Breast epithelium (tissue), 4 donors: ENCODE results near the gene CCDC30. TPM values are rescaled to one million over a fixed set of nuclear protein-coding genes. Genes with fewer than 3 reads are reported as not detected.

Source experiments
- DNase-seq, 2 donors: peaks; one replicate each; pipeline ENCODE4 v3.0.0-alpha.2; 2019; ENCODE audit warnings: low spot score in 2 of 2
- H3K27ac ChIP-seq, 2 donors: fragments of 200-600 bp; sonication (generic) in 1 of 2; one replicate each; pipeline ENCODE4 v1.5.1; 2016 to 2019; ENCODE audit warnings: mild to moderate bottlenecking in 1 of 2
- H3K27me3 ChIP-seq, 2 donors: fragments of 200-600 bp; sonication (generic) in 1 of 2; one replicate each; pipeline versions ENCODE4 v1.5.1 to v1.6.0; 2017 to 2019; ENCODE audit warnings: control low read depth in 1 of 2, mild to moderate bottlenecking in 1 of 2
- H3K36me3 ChIP-seq: fragments of 200-600 bp; one replicate; pipeline ENCODE4 v1.5.1; 2019
- H3K4me1 ChIP-seq, 2 donors: fragments of 200-600 bp; sonication (generic); one replicate each; pipeline ENCODE4 v1.5.1; 2016 to 2019; ENCODE audit warnings: control low read depth in 1 of 2
- H3K4me3 ChIP-seq, 3 donors: fragments of 200-600 bp; sonication (generic); 1 replicate in 2 of 3; 2 replicates in 1 of 3; pipeline ENCODE4 v1.5.1; 2016 to 2019; ENCODE audit warnings: mild to moderate bottlenecking in 3 of 3, moderate library complexity in 2 of 3
- H3K9me3 ChIP-seq, 2 donors: fragments of 200-600 bp; sonication (generic) in 1 of 2; one replicate each; pipeline ENCODE4 v1.5.1; 2016 to 2019; ENCODE audit warnings: control low read depth in 1 of 2
- POLR2A ChIP-seq: fragments of 450-650 bp; IDR thresholded peaks from one replicate; pipeline ENCODE4 v1.6.1; 2016; ENCODE audit warnings: antibody characterized with exemption, mild to moderate bottlenecking, moderate library complexity
- POLR2AphosphoS5 ChIP-seq, 3 donors: sonication (generic); formaldehyde crosslinking; IDR thresholded peaks; one replicate each; pipeline ENCODE4 v1.6.1; 2017; ENCODE audit warnings: antibody characterized with exemption in 3 of 3
- intact Hi-C: fragments of 100-400 bp; cut with DNase I; formaldehyde crosslinking; loops from one replicate; pipeline ENCODE4 v1.15.1; 2023; ENCODE audit warnings: low total_unique reads
- total RNA-seq, 3 donors: library from RNA; depleted of rRNA; stranded (reverse); fragments of >200 nt; gene quantifications; one replicate each; pipeline ENCODE4 v1.1.0, GENCODE V29; 2016
- TF ChIP-seq, protein P1 (sequence below), 3 donors: fragments of 450-650 bp; IDR thresholded peaks; one replicate each; pipeline ENCODE4 v1.5.1; 2016 to 2017; ENCODE audit warnings: antibody characterized with exemption in 3 of 3, mild to moderate bottlenecking in 3 of 3, moderate library complexity in 3 of 3

The CCDC30 gene
- total RNA-seq, 3 donors from 2014 or later, result 3.4 to 15.4 (median 14.0) TPM

DNA sequence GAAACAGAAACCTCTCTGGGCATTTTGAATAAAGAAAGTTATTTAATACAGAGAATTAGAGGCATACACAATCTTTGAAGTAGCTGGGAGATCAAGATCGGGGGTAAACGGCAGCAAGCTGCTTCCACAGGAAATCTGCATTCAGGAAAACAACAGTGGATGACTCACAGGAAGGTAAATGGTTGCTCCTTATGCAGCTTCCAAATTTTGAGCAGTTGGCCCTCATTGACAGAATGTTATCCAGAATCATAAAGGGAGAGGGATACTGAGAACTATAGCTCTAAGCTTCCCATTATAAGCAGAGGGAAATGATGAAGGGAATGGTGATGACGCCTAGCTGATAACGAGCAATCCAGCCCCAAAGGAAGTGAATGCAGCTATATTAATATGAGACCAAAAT is 35.8 kb upstream of the CCDC30 start:
- DNase-seq, result no peak
- intact Hi-C loops, result no loop called here
- H3K27me3 ChIP-seq, result no peaks in the 10 kb centered on the region

DNA sequence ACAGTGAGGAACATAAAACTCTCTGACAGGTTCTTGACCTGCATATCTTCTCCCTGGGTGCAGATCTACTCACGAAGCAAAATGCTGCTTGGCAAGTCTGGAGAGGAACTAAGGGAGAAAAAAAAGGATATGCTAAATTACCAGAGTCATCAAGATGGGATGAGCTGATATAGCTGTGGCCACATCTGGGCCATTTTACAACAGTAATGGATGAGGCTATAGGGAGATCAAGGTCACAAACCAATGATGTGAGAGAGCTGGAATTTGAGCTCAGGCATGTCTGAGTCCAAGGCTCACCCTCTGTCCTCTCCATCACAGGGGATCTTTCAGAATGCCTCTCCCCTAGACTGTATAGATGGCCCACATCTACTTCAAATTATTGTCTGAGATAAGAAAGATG is 33.5 kb upstream of the CCDC30 start:
- no peaks in the 10 kb centered on the region for H3K4me1 ChIP-seq
- H3K4me3 ChIP-seq, result no peak overlapping the region
- intact Hi-C loops, result no loop called here

More for the DNA sequence above, 35.8 kb upstream of the CCDC30 start:
- Histone ChIP-seq H3K9me3 (no peaks in the 10 kb centered on the region), H3K27ac (no peak overlapping the region), H3K4me1 (no peaks in the 10 kb centered on the region), H3K36me3 (no peaks in the 10 kb centered on the region), H3K4me3 (no peak overlapping the region)
- TF ChIP-seq POLR2A, result no peak
- TF ChIP-seq, protein P1, sequence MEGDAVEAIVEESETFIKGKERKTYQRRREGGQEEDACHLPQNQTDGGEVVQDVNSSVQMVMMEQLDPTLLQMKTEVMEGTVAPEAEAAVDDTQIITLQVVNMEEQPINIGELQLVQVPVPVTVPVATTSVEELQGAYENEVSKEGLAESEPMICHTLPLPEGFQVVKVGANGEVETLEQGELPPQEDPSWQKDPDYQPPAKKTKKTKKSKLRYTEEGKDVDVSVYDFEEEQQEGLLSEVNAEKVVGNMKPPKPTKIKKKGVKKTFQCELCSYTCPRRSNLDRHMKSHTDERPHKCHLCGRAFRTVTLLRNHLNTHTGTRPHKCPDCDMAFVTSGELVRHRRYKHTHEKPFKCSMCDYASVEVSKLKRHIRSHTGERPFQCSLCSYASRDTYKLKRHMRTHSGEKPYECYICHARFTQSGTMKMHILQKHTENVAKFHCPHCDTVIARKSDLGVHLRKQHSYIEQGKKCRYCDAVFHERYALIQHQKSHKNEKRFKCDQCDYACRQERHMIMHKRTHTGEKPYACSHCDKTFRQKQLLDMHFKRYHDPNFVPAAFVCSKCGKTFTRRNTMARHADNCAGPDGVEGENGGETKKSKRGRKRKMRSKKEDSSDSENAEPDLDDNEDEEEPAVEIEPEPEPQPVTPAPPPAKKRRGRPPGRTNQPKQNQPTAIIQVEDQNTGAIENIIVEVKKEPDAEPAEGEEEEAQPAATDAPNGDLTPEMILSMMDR (IDR thresholded peaks at IDR 0.05), result no peak
- TF ChIP-seq POLR2AphosphoS5 (IDR thresholded peaks at IDR 0.05), result no peak

DNA sequence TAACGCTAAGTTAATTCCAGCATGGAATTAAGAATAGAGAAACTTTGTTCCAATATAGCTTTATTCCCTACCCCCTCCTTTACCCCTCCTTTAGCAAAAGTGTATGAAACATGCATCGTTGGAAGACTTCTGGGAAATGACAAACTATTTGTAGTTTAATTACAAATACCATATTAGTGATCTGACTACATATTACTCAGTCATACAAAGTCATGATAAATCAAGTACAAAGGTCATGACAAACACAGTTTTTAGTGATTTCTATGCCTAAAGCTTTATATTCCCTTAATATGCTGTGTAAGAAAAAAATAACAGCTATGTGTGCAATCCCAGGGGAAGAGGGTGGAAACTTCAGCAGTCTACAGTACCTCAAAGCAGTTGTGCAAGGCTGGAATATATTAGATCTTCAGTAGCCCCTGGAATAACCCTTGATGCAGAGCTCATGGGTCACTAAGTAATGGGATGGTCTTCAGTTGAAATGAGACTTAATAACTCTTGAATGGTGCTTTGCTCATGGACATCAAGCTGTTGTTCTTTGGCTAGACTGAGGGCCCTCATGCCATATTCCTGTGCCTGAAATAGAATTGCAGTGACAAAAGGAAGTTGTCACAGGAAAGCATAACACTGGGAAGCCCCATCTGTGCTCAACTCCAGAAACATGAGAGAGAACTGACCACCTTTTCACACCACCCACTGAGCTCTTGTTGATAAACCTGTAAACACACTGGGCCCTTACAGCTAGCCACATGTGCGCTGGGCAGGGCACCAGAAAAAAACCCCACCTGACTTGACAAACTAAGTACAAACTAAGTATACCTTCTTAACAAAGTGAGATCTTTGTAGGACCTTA is 32.6 kb upstream of the CCDC30 start:
- no peak overlapping the region for H3K4me3 ChIP-seq
- DNase-seq, result no peak
- TF ChIP-seq POLR2A, result no peak
- no peak for TF ChIP-seq POLR2AphosphoS5 (IDR thresholded peaks at IDR 0.05)
- TF ChIP-seq, protein P1 (IDR thresholded peaks at IDR 0.05), result no peak
- no peaks in the 10 kb centered on the region for H3K27me3 ChIP-seq
- no peak overlapping the region for H3K27ac ChIP-seq
- H3K4me1 ChIP-seq, result no peaks in the 10 kb centered on the region
- H3K36me3 ChIP-seq, result no peaks in the 10 kb centered on the region
- H3K9me3 ChIP-seq, result no peaks in the 10 kb centered on the region
- intact Hi-C loops, result no loop called here

More for the DNA sequence above, 33.5 kb upstream of the CCDC30 start:
- DNase-seq, result no peak
- Histone ChIP-seq H3K27ac (no peak overlapping the region), H3K27me3 (no peaks in the 10 kb centered on the region), H3K9me3 (no peaks in the 10 kb centered on the region), H3K36me3 (no peaks in the 10 kb centered on the region)
- no peak for TF ChIP-seq POLR2AphosphoS5 (IDR thresholded peaks at IDR 0.05)
- TF ChIP-seq POLR2A, result no peak
- TF ChIP-seq, protein P1 (IDR thresholded peaks at IDR 0.05), result no peak

DNA sequence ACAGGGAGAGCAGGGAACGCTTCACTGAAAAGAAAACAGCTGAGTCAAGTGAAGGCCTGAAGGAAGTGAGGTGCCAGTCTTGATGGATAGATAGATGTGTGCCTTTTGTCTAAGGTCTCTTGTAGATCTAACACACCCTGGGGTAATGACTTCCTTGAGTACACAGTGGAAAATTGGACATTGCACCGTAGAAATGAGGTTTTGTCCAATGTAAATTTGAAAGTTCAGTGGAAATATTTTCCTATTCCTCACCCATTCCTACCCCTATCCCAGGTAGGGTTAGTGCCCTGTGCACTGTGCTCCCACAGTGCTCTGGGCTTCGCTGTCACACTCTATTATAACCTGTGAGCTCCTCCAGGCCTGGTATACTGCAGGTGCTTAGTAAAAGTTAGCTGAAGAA is 31.6 kb upstream of the CCDC30 start:
- no peaks in the 10 kb centered on the region for H3K4me1 ChIP-seq
- no peaks in the 10 kb centered on the region for H3K9me3 ChIP-seq
- intact Hi-C loops, result no loop called here
- H3K4me3 ChIP-seq, result no peak overlapping the region
- no peak for TF ChIP-seq POLR2AphosphoS5 (IDR thresholded peaks at IDR 0.05)
- TF ChIP-seq, protein P1 (IDR thresholded peaks at IDR 0.05), result no peak
- TF ChIP-seq POLR2A, result no peak
- no peak overlapping the region for H3K27ac ChIP-seq
- H3K27me3 ChIP-seq, result no peaks in the 10 kb centered on the region
- no peak for DNase-seq
- H3K36me3 ChIP-seq, result no peaks in the 10 kb centered on the region

DNA sequence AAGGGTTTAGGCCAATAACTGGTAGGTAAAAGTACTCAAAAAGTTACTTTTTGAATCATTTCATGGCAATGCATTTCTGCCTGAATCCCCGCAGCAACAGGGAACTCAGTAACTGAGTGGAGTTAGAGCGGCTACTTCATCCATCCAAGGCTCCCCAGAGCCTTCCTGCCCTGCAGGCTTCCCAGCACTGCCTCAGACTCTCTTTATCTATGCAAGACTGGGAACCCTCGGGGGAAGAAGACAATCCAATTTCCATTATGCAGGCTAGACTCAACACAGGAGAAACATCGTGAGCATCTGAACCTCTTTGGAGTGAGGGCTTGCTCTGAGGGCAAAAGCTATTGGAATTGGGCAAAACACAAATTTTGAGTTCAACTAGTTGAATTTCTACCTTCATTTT is 30.4 kb upstream of the CCDC30 start:
- Histone ChIP-seq H3K9me3 (no peaks in the 10 kb centered on the region), H3K27ac (no peak overlapping the region), H3K36me3 (no peaks in the 10 kb centered on the region), H3K27me3 (no peaks in the 10 kb centered on the region), H3K4me1 (no peaks in the 10 kb centered on the region), H3K4me3 (no peak overlapping the region)
- TF ChIP-seq, protein P1 (IDR thresholded peaks at IDR 0.05), result no peak
- TF ChIP-seq POLR2A (no peak), POLR2AphosphoS5 (IDR thresholded peaks at IDR 0.05) (no peak)
- DNase-seq, result no peak
- intact Hi-C loops, result no loop called here
